Measurements from ENCODE around the gene MROH2A. TPM values are rescaled to one million over a fixed set of nuclear protein-coding genes. Genes with fewer than 3 reads are reported as not detected.

Gene MROH2A
- total RNA-seq, 4 donors from 2014 or later, result not detected

DNA sequence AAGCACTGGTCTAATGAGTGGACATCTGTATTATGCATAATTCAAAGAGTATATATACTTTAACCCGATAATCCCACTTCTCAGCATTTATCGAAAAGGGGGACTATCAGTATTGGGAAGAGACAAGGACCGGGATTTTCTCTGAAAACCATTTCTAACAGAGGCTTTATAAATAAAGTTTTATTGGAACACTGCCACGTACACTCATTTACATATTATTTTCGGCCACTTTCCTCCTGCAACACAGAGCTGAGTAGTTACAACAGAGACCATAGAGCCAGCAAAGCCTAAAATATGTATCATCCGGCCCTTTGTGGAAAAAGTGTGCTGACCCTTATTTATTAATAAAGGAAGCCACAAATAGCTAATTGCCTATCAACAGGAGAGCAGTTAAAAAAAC, 73.0 kb downstream of the MROH2A start:
- TF ChIP-seq POLR2AphosphoS5 (IDR thresholded peaks at IDR 0.05) (no peak), CTCF (IDR thresholded peaks at IDR 0.05) (no peak), EP300 (IDR thresholded peaks at IDR 0.05) (no peak), POLR2A (IDR thresholded peaks at IDR 0.05; ENCODE audit: low read depth) (no peak)
- Histone ChIP-seq H3K36me3 (no peaks in the 10 kb centered on the region), H3K9me3 (no peaks in the 10 kb centered on the region), H3K4me3 (no peak overlapping the region), H3K27ac (replicated peaks in 1 of 4) (no peak overlapping the region), H3K27me3 (peaks cover 0 to 44% (median 0%) of the 10 kb centered on the region in 4 donors), H3K4me1 (peaks cover 8 to 19% (median 12%) of the 10 kb centered on the region in 4 donors)
- DNase-seq (ENCODE audit: extremely low spot score), result no peak
- intact Hi-C loops (cut with DNase I), result no loop called here
- 97% methylated on average over 6 of the region's 6 CpGs for whole genome bisulfite sequencing

GRCh38 chr2:233852056-233852455, 73.9 kb downstream of the MROH2A start:
- Histone ChIP-seq H3K27me3 (peaks cover 0 to 44% (median 0%) of the 10 kb centered on the region in 4 donors), H3K9me3 (no peaks in the 10 kb centered on the region), H3K4me3 (no peak overlapping the region), H3K36me3 (no peaks in the 10 kb centered on the region), H3K27ac (replicated peaks in 1 of 4) (no peak overlapping the region), H3K4me1 (peaks cover 8 to 19% (median 12%) of the 10 kb centered on the region in 4 donors)
- no peak for TF ChIP-seq CTCF (IDR thresholded peaks at IDR 0.05)
- TF ChIP-seq POLR2A (IDR thresholded peaks at IDR 0.05; ENCODE audit: low read depth), result no peak
- TF ChIP-seq POLR2AphosphoS5 (IDR thresholded peaks at IDR 0.05), result no peak
- no peak for TF ChIP-seq EP300 (IDR thresholded peaks at IDR 0.05)
- WGBS, result 66% methylated on average over 3 of the region's 3 CpGs
- peak; percentile 50 for DNase-seq (ENCODE audit: extremely low spot score)
- intact Hi-C loops (cut with DNase I), result no loop called here

DNA sequence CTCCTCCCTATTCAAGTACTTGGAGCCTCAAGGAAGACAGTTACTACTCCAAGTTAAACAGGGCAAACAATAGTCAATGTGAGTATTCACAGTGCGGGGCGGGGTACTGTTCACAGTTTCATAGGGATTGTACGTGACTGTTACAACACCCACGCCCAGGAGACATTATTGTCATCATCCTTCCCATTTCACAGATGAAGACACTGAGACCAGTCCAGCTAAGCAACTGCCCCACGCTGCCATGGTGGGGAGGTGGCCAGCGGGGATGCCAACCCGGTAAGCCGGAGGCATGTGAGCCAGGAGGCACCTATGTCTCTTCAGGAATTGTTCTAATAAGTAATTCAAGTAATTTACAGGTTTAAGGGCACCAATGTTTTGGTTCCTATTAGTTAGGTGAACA, 75.2 kb downstream of the MROH2A start:
- peak overlapping the region in 2 of 4 donors; percentile 60 to 90 for H3K4me3 ChIP-seq
- H3K9me3 ChIP-seq, result no peaks in the 10 kb centered on the region
- intact Hi-C loops (cut with DNase I), result no loop called here
- H3K4me1 ChIP-seq, result peaks cover 8 to 28% (median 19%) of the 10 kb centered on the region in 4 donors
- TF ChIP-seq EP300 (IDR thresholded peaks at IDR 0.05) (no peak), POLR2A (IDR thresholded peaks at IDR 0.05; ENCODE audit: low read depth) (no peak), POLR2AphosphoS5 (IDR thresholded peaks at IDR 0.05) (no peak), CTCF (IDR thresholded peaks at IDR 0.05) (no peak)
- H3K27me3 ChIP-seq, result peaks cover 0 to 40% (median 0%) of the 10 kb centered on the region in 4 donors
- WGBS, result 46% methylated on average over 8 of the region's 8 CpGs
- peak; percentile 37 for DNase-seq (ENCODE audit: extremely low spot score)
- H3K36me3 ChIP-seq, result no peaks in the 10 kb centered on the region
- no peak overlapping the region for H3K27ac ChIP-seq (replicated peaks in 1 of 4)

DNA sequence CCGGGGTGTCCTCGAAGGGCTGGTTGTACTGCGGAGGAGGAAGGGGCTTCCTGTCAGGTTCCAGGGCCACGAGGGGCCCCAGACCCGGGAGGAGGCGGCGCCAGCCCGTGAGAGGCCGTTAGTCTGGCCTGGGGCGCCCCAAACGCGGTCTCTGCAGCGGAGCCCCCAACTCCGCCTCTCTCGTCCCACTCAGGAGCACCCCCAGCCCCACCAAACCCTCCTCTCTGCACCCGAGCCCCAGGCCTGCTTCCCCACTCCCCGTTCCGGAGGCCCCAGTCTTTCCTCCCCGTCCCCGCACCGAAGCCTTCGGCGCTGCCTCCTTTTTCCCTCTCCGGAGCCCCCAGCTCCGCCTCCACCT, 75.7 kb downstream of the MROH2A start:
- TF ChIP-seq EP300 (IDR thresholded peaks at IDR 0.05) (no peak), POLR2AphosphoS5 (IDR thresholded peaks at IDR 0.05) (no peak), CTCF (IDR thresholded peaks at IDR 0.05) (no peak), POLR2A (IDR thresholded peaks at IDR 0.05; ENCODE audit: low read depth) (no peak)
- H3K4me3 ChIP-seq, result peak overlapping the region; percentile 60 to 90 (median 70)
- H3K36me3 ChIP-seq, result no peaks in the 10 kb centered on the region
- H3K9me3 ChIP-seq, result no peaks in the 10 kb centered on the region
- peaks cover 8 to 28% (median 19%) of the 10 kb centered on the region in 4 donors for H3K4me1 ChIP-seq
- intact Hi-C loops (cut with DNase I), result no loop called here
- WGBS, result 3% methylated on average over 13 of the region's 25 CpGs
- peaks cover 0 to 35% (median 0%) of the 10 kb centered on the region in 4 donors for H3K27me3 ChIP-seq
- no peak for DNase-seq (ENCODE audit: extremely low spot score)
- no peak overlapping the region for H3K27ac ChIP-seq (replicated peaks in 1 of 4)
